Activated naive CD4-positive, alpha-beta T cell (primary cell): Measurements from ENCODE around the gene EFEMP1.

ENCODE experiments used
- DNase-seq, 4 experiments: peaks; one replicate each; lab custom pipeline; 2025; lab: John Stamatoyannopoulos, UW

Gene EFEMP1

DNA sequence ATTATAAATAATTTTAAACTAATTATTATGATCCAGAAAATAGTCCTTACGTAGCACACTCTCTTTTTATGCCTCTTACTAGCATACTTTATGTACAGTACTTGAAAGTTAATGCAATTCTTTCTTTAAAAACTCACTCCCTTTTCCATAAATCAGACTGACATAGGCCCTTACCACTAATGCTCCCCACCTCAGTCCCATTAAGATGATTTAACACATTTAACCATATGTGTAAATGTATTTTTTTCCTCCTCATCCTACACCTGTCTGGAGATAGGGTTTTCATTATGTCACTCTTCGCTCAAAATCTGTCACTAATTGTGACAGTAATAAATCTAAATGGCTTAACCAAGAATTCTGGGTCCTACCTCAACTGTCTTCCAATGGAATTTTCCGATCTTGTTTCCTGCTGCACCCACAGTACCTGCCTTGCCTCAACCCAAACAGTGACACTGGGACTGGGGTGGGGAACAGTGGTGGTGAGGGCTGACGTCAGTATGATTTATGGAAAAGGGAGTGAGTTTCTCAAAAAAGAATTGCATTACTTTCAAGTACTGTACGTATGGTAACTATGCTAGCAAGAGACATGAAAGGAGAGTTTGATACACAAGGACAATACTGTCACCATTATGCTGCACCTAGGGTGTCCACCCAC lies 25.1 kb downstream of the EFEMP1 start:
- no peak for DNase-seq

DNA sequence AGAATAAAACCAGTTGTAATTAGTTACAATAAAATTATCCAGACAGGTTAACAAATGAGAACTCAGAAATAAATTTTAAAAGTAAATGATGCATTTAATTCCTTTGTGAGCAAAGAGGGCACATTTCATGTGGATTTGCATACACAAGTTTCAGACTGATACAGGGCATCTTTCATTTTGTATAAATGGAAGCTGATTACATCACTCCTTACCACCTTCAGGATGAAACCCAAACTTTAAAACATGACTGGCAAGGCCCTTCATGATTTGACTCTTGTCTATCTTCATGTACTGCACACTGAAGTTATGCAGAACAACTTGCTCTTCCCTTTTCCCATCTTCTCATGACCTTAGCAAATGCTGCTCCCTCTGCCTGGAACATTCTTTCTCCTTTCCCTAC lies 26.9 kb downstream of the EFEMP1 start:
- DNase-seq, result no peak

DNA sequence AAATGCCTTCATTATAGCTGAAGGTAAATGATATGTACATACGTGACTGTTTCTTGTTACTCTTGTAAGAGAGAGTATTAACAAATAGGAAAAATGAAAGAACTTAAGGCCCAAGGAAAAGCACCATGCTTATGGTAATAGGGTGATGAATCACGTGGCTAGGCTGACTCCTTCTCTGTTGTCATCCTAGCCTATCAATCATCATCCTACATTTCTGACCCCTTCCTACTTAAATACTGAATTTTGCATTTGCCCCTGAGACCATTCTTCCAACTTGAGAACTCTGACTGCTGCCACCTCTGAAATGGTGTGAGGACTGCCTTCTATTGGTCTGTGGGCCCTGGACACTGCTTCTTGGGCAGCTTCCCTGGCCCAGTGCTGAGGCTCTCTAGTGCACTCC lies 28.9 kb downstream of the EFEMP1 start:
- DNase-seq, result no peak

DNA sequence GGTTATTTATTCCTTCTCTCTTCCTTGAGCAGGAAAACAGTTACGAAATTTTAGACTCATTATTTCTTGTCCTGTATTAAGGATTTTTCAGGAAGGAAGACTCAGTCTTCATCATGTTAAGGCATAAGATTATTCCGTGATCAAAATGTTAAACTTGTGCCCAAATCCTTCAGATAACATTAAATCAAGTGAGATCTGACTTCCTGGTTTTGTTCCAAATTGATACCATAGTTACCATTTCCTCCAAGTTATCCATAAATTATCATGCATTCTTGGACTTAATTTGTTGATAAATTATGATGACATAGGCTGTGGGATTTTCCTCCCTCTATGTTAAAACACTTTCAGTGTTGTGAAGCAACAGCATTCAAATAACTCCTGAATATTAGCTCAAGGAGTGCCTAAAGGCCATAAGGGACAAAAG lies 31.9 kb downstream of the EFEMP1 start:
- no peak for DNase-seq

DNA sequence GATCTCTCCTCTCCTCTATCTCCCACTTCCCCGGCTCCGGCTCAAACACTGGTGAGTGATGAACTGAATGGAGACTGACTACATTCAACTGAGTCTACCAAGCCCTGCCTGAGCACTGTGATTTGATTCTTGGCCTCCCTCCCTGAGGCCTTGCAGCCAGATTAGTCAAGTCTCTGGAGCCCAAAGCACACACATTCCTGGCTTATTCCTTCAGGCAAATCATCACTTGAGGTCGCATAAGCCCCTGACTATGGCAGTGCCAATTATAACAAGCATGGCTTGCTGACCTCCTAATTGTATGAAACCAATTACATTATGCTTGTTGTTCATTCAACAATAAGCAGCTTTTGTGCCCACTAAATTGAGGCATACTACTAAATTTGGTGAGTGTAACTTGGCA lies 34.6 kb downstream of the EFEMP1 start:
- no peak for DNase-seq

DNA sequence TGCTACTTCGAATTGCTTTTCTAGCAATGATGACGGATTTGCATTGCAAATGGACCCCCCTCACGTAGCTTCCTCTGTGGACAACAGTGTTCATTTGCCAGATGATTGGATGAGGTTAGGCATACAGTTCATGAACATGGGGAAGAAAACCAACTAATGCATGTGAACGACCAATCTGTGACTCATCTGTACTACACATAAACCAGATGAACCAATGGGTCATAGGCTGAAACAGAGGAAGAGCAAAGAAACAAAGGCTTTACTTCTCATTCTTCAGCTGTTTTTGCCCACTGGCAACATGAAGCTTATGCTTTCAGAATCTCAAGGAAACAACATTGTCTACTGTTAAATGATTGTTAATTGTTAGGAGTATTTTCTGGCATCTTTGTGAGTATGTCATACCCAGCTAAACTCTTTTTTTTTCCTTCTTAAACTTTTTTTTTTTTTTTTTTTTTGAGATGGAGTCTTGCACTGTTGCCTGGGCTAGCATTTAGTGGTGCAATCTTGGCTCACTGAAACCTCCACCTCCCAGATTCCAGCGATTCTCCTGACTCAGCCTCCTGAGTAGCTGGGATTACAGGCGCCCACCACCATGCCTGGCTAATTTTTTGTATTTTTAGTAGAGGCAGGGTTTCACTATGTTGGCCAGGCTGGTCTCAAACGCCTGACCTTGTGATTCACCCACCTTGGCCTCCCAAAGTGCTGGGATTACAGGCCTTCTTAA lies 35.5 kb downstream of the EFEMP1 start:
- DNase-seq, result no peak

DNA sequence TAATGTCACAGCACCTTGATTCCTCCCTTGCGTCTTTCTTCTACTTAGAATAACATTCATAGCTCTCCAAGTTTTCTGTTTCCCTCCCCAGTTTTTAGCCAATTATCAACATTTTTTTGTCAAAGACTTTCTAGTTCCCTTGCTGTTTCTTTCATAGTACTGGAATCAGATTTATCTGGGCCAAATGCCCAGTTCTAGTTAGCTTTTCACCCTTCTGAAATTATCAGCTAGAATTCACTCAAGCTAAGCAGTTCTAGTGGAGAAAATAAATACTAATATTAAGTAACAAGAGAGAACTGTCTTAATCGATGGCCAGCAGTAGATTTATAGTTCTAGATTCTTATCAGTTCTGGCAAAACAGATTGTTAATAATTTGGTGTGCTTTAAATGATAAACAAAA lies 36.2 kb downstream of the EFEMP1 start:
- no peak for DNase-seq

DNA sequence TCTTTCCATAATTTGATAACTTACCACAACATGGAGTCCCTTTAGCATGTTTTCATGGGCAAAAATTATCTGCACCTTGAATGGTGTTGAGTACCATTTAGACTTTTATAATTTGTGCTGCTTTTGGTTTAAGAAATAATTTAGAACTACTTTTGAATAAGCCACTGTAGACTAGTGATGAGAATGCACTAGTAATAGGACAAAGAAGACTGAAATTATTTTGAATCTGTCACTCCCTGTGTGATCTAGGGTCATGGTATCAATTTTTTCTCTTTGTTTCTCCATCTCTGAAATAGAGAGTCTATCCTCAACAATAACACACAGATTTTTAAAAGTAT lies 37.7 kb downstream of the EFEMP1 start:
- DNase-seq, result no peak

DNA sequence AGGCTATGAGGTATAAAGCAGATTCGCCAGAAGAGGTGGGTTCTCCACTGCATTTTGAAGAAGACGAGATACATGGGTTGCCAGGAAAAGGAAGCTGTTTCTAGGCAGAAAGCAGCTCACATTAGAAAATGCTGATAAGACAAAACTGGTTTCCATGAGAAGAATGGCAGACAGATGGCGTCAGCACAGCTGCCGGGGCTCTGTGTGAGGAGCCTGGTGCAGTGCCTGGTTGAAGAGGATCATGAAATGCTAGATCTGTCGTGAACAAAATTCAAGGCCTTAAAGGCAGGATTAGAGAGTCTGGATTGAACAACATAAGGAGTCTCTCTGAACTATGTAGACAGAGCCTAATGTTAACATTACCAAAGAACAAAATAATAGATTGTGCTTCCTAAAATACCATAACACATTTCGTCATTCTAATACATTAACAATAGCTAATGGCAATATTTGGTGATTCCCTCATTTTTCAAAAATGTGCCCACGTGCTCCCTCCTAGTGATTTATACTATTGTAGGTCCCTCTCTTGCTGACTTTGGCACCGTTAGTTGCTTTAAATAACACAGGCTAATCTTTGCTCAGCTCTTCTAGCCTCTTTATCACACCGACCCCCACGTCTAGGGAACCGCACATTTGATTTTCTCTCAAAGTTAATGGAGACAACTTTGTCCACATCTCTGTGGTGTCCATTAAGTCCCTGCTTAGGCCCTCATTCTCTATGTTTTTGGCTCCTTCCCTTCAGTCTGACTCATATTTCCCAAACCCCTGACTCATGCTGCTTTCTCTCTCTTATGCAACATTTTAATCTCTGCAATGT lies 38.2 kb downstream of the EFEMP1 start:
- DNase-seq, result no peak

DNA sequence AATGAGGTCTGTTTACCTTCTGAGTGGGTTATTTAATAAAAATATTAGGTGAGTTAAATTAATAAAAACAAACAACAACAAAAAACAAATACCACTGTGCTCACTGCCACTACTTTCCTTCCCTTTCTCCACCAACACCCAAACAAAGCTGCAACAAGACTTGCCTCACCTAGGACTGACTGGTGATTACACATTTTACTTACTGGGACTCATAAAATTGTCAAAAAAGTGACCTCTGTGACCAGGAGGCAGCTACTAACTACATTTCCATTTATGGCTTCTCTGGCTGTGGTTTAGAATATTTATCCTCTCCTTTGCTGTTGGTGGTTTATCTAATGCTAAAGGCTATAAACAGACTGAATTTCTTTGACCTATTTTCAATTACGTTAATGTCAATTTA lies 39.8 kb downstream of the EFEMP1 start:
- DNase-seq, result no peak

DNA sequence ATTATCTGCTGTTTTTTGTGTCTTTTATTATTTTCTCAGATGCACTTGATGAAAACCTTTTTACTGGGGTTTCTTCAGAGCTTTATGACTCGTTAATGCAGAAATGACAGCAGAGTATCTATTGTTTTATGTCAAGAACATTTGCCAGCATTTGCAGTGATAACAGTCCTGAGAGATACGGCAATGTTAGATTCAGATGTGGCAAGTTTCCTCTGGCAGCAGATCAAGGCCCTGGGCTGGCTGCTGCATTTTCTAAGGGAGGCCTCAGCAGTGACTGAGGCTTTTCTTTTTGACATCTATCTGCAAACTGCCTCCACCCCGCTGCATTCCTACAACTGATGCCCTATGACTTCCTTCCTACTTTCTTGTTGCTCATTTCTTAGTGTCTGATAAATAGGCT lies 40.2 kb downstream of the EFEMP1 start:
- DNase-seq, result no peak

DNA sequence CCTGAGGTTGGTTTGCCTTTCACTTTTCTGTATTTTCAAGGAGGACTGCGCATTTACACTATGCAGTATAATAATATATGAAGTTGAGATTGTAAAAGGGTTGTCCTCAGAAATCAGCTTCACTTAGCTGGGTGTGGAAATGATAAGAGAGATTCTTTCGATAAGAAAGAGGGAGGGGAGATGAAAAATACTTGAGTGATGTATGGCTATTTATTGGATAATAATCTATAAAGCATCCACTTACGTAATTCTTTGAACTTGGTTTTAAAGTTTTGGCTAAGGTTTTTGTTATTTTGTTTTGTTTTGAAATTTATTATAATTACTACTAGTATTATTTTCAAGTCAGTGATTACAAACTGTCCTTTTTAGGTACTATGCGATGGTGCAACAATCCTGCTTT lies 40.6 kb downstream of the EFEMP1 start:
- DNase-seq, result no peak

DNA sequence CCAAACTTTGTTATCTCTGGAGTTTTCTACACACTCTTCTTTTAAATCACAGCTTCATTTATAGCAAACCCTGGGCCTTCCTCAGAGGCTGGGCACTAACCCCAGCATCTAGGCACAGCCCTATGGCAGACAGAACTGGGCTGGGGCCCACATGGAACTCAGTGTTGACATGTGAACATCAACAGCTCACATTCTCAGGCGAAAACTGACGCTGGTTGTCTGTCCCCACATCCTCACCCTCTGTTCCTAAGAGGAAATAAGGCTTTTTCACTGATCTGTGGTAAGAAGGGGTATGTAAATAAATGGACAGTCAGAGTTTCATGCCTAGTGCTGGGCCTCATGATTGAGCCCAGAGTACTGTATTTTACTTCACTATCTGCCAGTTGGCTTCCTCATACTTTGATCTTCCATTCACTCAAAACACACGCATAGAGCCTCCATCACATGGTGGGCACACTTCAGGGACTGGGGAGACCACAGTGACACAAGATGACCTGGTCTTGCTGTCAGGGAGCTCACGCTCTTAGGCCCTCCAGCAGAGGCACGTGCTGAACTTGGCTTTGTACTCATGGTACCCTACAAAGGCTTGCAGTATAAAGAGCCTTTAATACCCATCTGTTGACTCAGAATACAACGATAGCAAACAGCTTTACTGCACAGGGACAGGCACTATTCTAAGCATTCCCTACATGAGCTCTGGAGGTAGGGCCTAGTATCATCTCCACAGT lies 43.0 kb downstream of the EFEMP1 start:
- DNase-seq, result no peak

DNA sequence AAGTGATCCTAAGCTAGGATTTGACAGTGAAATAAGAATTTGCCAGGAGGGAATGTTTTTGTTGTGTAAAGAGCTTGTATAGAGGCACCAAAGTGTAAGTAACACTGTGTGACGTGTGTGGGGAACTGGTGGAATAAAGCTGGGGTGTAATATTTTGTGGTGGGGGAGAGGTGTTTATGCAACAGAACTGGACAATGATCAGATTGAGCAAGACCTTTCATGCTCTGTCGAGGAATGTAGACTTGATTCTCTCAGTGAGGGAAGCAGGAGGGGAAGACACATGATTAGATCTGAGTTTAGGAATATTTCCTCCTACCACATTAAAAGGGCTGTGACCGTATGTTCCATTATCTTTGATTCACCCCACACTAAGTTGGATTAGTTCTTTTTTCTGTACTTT lies 43.6 kb downstream of the EFEMP1 start:
- no peak for DNase-seq

DNA sequence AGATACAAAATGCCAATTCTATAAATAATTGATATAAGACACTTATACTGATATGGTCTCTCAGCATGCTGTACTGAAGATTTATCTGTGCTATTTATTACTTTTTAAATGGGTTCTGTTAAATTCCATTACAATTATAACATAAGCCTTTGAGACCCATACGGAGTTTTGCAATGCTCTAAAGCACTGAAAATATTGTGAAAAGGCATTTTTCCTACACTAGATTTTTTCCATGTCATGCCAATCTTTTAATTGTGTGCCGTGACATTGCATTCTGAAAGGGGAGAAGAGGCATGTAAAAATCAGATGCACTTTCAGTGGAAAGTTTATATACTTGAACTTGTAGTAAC lies 46.5 kb downstream of the EFEMP1 start:
- no peak for DNase-seq

DNA sequence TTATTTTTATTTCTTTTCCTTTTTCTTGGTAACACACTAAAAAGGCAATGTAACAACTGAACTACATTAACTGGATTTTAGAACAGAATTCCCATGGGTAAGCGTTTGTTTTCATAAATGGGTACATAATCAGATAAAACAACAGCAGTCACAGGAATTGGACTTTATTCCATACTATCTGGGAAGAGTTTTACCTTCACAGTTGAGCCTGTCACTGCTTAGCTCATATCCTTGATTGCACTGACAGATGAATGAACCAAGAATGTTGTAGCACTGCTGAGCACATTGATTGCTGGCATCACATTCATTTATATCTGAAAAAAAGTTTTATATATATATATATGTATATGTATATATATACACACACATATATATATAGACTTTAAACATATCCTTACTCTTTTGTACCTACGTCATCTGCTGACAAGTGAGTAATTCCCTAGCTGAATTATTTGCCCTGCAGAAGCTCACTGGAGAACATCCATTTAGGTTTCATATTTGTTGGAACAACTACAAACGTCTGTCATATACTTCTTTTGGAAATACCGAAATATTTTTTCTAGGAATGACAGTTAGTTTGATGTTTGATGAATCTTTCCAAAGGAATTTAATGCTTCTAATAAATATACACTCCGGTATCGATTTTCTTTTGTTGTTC lies 47.0 kb downstream of the EFEMP1 start:
- DNase-seq, result no peak

DNA sequence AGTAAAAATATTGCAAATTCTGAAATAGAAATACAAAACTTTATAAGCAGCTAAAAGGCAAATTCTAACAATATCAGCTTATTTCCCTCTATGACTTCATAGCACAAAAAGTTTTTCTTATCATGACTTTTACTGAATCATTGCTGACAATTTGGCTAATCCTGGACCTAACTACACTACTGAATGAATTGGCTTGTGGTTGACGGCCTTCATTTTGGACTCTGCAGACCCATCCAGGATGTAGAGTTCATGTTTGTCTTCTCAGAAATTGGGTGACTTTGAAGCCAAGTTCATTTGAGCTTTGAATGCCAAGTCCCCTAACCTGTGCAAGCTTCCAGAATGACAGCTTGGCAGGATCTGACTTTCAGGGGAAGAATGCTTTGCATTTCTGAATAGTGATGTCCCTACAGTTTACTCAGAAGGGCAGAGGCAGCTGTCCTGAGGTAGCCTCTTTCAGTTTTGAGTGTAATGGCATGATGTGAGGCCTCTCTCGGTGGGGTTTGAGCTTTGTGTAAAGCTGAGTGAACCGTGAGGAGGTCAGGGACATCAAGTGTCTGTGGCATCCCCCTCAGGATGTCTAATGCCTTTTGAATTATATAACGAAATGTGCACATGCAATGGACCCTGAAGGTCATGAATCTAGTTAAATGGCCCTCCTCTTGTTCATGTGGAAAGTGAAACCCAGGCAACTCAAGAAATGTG lies 48.0 kb downstream of the EFEMP1 start:
- no peak for DNase-seq

DNA sequence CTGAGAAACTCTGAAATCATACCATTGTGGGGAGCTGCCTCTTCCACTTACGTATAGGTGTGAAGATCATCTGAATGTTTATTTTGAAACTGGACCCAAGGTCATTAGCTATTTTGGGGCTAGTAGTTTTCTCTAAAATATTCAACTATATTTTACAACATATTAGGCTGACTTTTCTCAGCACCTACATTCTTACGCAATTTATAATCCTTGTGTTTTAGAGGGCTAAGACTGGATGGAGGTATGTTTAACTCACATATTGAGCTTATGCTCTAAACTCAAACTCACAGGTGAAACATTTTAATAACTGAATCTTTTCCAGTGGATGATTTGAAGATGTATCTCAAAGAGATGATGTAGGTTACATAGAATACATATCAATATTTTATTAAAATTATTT lies 49.2 kb downstream of the EFEMP1 start:
- no peak for DNase-seq

DNA sequence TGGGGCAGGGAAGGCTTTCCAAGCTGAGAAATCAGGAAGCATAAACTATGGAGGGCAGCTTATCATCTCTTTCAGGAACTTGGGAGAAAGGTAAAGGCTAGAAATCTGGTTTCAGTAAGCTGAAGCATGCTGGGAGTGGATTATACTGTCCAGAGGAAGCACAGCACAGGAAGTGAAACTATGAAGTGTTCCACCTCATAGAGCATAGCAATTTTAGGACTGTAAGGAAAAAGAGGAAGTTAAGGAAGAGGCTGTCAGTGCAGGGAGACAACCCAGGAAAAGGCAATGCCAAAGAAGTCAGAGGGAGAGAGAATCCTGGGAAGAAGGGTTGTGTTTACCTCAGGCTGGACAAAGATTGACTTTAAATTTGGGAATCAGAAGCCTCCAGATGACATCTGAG lies 51.9 kb downstream of the EFEMP1 start:
- DNase-seq, result no peak

DNA sequence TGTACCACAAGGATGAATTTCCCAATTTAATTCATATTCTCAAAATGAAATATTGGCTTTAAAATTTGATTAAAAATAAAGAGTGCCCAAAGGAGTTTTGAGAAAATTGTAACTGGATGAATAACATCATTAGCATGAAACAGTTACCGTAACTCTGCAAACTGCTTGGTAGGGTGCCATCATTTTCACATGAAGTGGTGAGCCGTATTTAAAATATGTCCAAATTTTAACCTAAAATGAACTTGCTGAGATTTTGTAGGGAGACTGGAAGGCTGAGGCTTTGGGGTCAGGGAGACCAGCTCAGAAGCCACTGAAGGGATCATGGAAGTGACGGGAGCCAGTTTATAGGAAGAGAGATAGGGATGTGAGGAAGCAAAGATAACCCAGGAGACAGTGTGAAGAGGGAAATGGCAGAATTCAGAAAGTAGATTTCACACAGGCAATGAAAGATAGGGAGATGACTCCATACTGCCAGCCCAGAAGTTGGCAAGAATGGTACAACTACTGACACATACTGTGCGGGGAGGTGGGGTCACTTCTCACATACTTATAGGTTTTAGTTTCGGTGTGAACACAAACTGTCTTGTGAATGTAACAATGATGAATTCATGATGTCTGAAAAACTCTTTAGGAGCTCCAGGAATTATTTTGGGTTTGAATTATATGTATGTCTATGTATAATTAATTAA lies 53.8 kb downstream of the EFEMP1 start:
- no peak for DNase-seq
